ENCODE measurements around the gene RSRC1.

RSRC1 gene

DNA sequence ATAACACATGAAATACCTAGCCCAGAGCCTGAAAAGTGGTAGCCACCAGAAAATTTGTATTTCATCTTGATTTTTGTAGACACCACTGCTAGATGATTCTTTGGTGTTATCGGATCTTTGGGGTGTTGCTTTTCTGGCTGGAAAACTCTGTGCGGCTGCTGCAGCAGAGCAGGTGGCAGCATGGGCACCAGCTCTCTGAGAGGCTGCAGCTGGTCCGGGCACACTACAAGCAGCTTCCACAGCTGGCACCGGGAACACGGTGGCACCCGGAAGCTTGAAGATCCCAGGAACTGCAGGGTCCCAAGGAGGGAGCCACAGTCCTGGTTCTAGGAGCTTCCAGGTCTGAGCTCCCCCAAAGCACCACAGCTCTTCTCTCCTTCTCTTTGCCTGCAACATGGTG, 249.4 kb downstream of the RSRC1 start:
- H4K20me1 ChIP-seq (ENCODE audit: control insufficient read depth, insufficient read depth, low read depth, low read length), result no peaks in the 10 kb centered on the region
- H3K27ac ChIP-seq (ENCODE audit: low read depth, low read length), result no peak overlapping the region
- no peak overlapping the region for H3K4me2 ChIP-seq (ENCODE audit: low read length)
- no peak overlapping the region for H3K4me3 ChIP-seq (ENCODE audit: low read length)
- peaks cover 42% of the 10 kb centered on the region for H3K4me1 ChIP-seq (ENCODE audit: control insufficient read depth, low read length)
- H3K27me3 ChIP-seq (ENCODE audit: control insufficient read depth, low read length), result no peaks in the 10 kb centered on the region
- no peak for TF ChIP-seq EZH2phosphoT487 (IDR thresholded peaks at IDR 0.05; ENCODE audit: borderline replicate concordance, low read length)
- TF ChIP-seq CTCF (IDR thresholded peaks at IDR 0.05; ENCODE audit: low read depth, low read length, poor library complexity, severe bottlenecking), result no peak
- peaks cover 23% of the 10 kb centered on the region for H3F3A ChIP-seq (ENCODE audit: control insufficient read depth, insufficient read depth)
- H3K9me2 ChIP-seq (replicated peaks; ENCODE audit: control insufficient read depth, low read length), result no peaks in the 10 kb centered on the region
- H3K9me3 ChIP-seq (ENCODE audit: control insufficient read depth, insufficient read depth, low read length), result peaks cover 26% of the 10 kb centered on the region
- peaks cover 23% of the 10 kb centered on the region for H3K79me2 ChIP-seq (ENCODE audit: control insufficient read depth, low read length)
- H3K36me3 ChIP-seq (ENCODE audit: control insufficient read depth, low read length), result peaks cover 47% of the 10 kb centered on the region

DNA sequence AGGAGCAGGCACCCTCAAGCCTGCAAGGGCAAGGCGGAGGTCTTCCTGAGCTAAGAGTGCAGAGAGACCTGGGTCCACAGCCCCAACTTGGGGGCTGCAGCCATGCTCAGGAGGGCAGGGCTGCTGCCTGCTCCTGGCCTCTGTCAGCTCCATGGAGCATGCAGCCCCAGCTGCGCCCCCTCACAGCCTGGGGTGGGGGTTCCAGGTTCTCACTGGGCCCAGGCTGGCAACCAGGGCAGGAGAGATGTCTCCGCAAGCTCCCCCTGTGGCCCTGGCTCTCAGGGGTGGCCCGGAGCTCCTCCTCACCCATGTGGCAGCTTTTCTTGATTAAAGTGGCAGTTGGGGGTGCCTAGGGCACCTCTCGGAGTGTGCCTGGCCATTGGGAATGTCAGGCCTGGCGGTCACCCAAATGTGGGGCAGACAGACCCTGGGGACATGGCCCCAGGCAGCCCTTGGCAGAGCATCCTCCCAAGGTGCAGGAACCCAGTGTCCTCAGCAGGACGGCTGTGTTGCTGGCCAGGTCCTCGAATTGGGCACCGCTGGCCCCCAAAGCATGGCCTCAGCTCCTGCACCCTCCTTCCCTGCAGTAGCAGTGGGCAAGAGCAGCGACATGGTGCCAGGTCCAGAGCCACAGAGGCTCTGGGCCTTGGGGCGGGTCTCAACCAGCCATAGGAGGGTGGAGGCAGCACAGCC, 251.0 kb downstream of the RSRC1 start:
- peaks cover 10% of the 10 kb centered on the region; the same call in 1 of the 2 replicates for H3F3A ChIP-seq (ENCODE audit: control insufficient read depth, insufficient read depth)

GRCh38 chr3:158368271-158368670, 258.4 kb downstream of the RSRC1 start:
- Histone ChIP-seq H4K20me1 (ENCODE audit: control insufficient read depth, insufficient read depth, low read depth, low read length) (no peaks in the 10 kb centered on the region), H3F3A (ENCODE audit: control insufficient read depth, insufficient read depth) (peaks cover 8% of the 10 kb centered on the region; the same call in 1 of the 2 replicates), H3K9me2 (replicated peaks; ENCODE audit: control insufficient read depth, low read length) (no peaks in the 10 kb centered on the region), H3K4me3 (ENCODE audit: low read length) (no peak overlapping the region), H3K4me1 (ENCODE audit: control insufficient read depth, low read length) (peaks cover 19% of the 10 kb centered on the region), H3K4me2 (ENCODE audit: low read length) (no peak overlapping the region), H3K79me2 (ENCODE audit: control insufficient read depth, low read length) (peaks cover 21% of the 10 kb centered on the region), H3K36me3 (ENCODE audit: control insufficient read depth, low read length) (peaks cover 3% of the 10 kb centered on the region; the same call in 1 of the 2 replicates), H3K9me3 (ENCODE audit: control insufficient read depth, insufficient read depth, low read length) (no peaks in the 10 kb centered on the region), H3K27me3 (ENCODE audit: control insufficient read depth, low read length) (no peaks in the 10 kb centered on the region), H3K27ac (ENCODE audit: low read depth, low read length) (no peak overlapping the region; the same call in 1 of the 2 replicates)
- no peak for TF ChIP-seq CTCF (IDR thresholded peaks at IDR 0.05; ENCODE audit: low read depth, low read length, poor library complexity, severe bottlenecking)
- TF ChIP-seq EZH2phosphoT487 (IDR thresholded peaks at IDR 0.05; ENCODE audit: borderline replicate concordance, low read length), result no peak

More for the DNA sequence above, 251.0 kb downstream of the RSRC1 start:
- H3K9me2 ChIP-seq (replicated peaks; ENCODE audit: control insufficient read depth, low read length), result no peaks in the 10 kb centered on the region
- H3K27ac ChIP-seq (ENCODE audit: low read depth, low read length), result no peak overlapping the region
- peaks cover 26% of the 10 kb centered on the region for H3K9me3 ChIP-seq (ENCODE audit: control insufficient read depth, insufficient read depth, low read length)
- peaks cover 19% of the 10 kb centered on the region for H3K79me2 ChIP-seq (ENCODE audit: control insufficient read depth, low read length)
- peaks cover 42% of the 10 kb centered on the region for H3K36me3 ChIP-seq (ENCODE audit: control insufficient read depth, low read length)
- no peak for TF ChIP-seq CTCF (IDR thresholded peaks at IDR 0.05; ENCODE audit: low read depth, low read length, poor library complexity, severe bottlenecking)
- no peak overlapping the region for H3K4me3 ChIP-seq (ENCODE audit: low read length)
- no peaks in the 10 kb centered on the region for H3K27me3 ChIP-seq (ENCODE audit: control insufficient read depth, low read length)
- no peaks in the 10 kb centered on the region for H4K20me1 ChIP-seq (ENCODE audit: control insufficient read depth, insufficient read depth, low read depth, low read length)
- H3K4me1 ChIP-seq (ENCODE audit: control insufficient read depth, low read length), result peaks cover 29% of the 10 kb centered on the region
- no peak overlapping the region for H3K4me2 ChIP-seq (ENCODE audit: low read length)

Data from DOHH2 (cell line).